IMR-90 (cell line): ENCODE data around the gene UBE2QL1. TPM values are rescaled to one million over a fixed set of nuclear protein-coding genes. Genes with fewer than 3 reads are reported as not detected.

ENCODE experiments used
- ATAC-seq: fragments of 200-7000 bp; cut with Tn5 transposase; 2 replicates; pipeline ENCODE4 v1.9.1; 2020; ENCODE audit warnings: low read depth, mild to moderate bottlenecking, moderate library complexity
- BruUV-seq: library from RNA; stranded (reverse); fragments of 400-500 nt; replicated peaks from 2 replicates; lab custom pipeline; 2021; lab: Mats Ljungman, UMichigan
- CTCF ChIA-PET: fragments of 300-600 bp; formaldehyde crosslinking; extraction: SDS; loops from one replicate; lab custom pipeline; 2021; ENCODE audit warnings: antibody characterized with exemption; lab: Yijun Ruan, JAX
- POLR2A ChIA-PET: fragments of 300-600 bp; sonication (Branson Sonifier 250); formaldehyde crosslinking; loops from one replicate; lab custom pipeline; 2022; ENCODE audit warnings: antibody characterized with exemption; ENCODE audit not compliant: unreplicated experiment; lab: Charles Lee
- DNase-seq: peaks from one replicate; pipeline ENCODE4 v3.0.0; 2013
- H2AFZ ChIP-seq: replicated peaks from 2 replicates; pipeline ENCODE3; 2013; ENCODE audit warnings: low read length, mild to moderate bottlenecking; ENCODE audit not compliant: poor library complexity
- H2AK5ac ChIP-seq: 2 replicates; pipeline ENCODE4 v1.6.1; 2013; ENCODE audit warnings: low read depth, low read length, inconsistent platforms
- H2AK9ac ChIP-seq: replicated peaks from 2 replicates; pipeline ENCODE3; 2013; ENCODE audit warnings: mild to moderate bottlenecking, low read depth, low read length, moderate library complexity; ENCODE audit not compliant: poor library complexity
- H2BK120ac ChIP-seq: 2 replicates; pipeline ENCODE4 v1.6.1; 2013; ENCODE audit warnings: low read depth, low read length, inconsistent platforms
- H2BK15ac ChIP-seq: 3 replicates; pipeline ENCODE4 v1.6.1; 2013; ENCODE audit warnings: low read depth, low read length, inconsistent platforms
- H2BK20ac ChIP-seq: 2 replicates; pipeline ENCODE4 v1.6.1; 2013; ENCODE audit warnings: low read depth, mild to moderate bottlenecking, inconsistent platforms, low read length, moderate library complexity
- H2BK5ac ChIP-seq: 2 replicates; pipeline ENCODE4 v1.6.1; 2013; ENCODE audit warnings: mild to moderate bottlenecking, low read depth, low read length, inconsistent platforms; ENCODE audit not compliant: poor library complexity, severe bottlenecking
- H3K14ac ChIP-seq: replicated peaks from 2 replicates; pipeline ENCODE4 v1.6.1; 2013; ENCODE audit warnings: low read depth, low read length, inconsistent platforms
- H3K18ac ChIP-seq: 2 replicates; pipeline ENCODE4 v1.6.1; 2013; ENCODE audit warnings: low read depth, low read length, control low read depth
- H3K23ac ChIP-seq: 2 replicates; pipeline ENCODE4 v1.6.1; 2013; ENCODE audit warnings: low read depth, low read length, inconsistent platforms
- H3K27ac ChIP-seq: 2 replicates; pipeline ENCODE4 v1.5.1; 2013; ENCODE audit warnings: mild to moderate bottlenecking, control low read depth, low read length; ENCODE audit not compliant: insufficient read depth
- H3K27me3 ChIP-seq: 2 replicates; pipeline ENCODE4 v1.6.1; 2013; ENCODE audit warnings: low read length; ENCODE audit not compliant: control insufficient read depth, insufficient read depth
- H3K36me3 ChIP-seq: 2 replicates; pipeline ENCODE4 v1.6.1; 2013; ENCODE audit warnings: low read length, mixed read lengths; ENCODE audit not compliant: control insufficient read depth, insufficient read depth
- H3K4ac ChIP-seq: 2 replicates; pipeline ENCODE4 v1.6.1; 2013; ENCODE audit warnings: low read depth, low read length, inconsistent platforms
- H3K4me1 ChIP-seq: 2 replicates; pipeline ENCODE4 v1.6.1; 2013; ENCODE audit warnings: low read length, mixed read lengths; ENCODE audit not compliant: control insufficient read depth, insufficient read depth
- H3K4me2 ChIP-seq: 2 replicates; pipeline ENCODE4 v1.6.1; 2013; ENCODE audit warnings: low read depth, mild to moderate bottlenecking, control low read depth, low read length, moderate library complexity
- H3K4me3 ChIP-seq: 2 replicates; pipeline ENCODE4 v1.5.1; 2013; ENCODE audit warnings: low read depth, mild to moderate bottlenecking, control low read depth, low read length, moderate library complexity; ENCODE audit not compliant: insufficient read depth
- H3K56ac ChIP-seq: 2 replicates; pipeline ENCODE4 v1.6.1; 2013; ENCODE audit warnings: low read length, inconsistent platforms; ENCODE audit not compliant: insufficient read depth; ENCODE audit errors: extremely low read depth
- H3K79me1 ChIP-seq, 2 experiments: 2 replicates each; pipeline ENCODE4 v1.6.1; 2013; ENCODE audit warnings: low read length in 2 of 2, inconsistent platforms in 1 of 2, low read depth in 1 of 2
- H3K9ac ChIP-seq: 2 replicates; pipeline ENCODE4 v1.6.1; 2013; ENCODE audit warnings: low read depth, low read length, control low read depth
- H3K9me1 ChIP-seq: 2 replicates; pipeline ENCODE4 v1.6.1; 2013; ENCODE audit warnings: low read length, inconsistent platforms; ENCODE audit not compliant: insufficient read depth
- H3K9me3 ChIP-seq: 2 replicates; pipeline ENCODE4 v1.6.1; 2013; ENCODE audit warnings: low read length; ENCODE audit not compliant: control insufficient read depth, insufficient read depth
- H4K20me1 ChIP-seq: 2 replicates; pipeline ENCODE4 v1.6.1; 2013; ENCODE audit warnings: low read length, inconsistent platforms; ENCODE audit not compliant: insufficient read depth
- H4K5ac ChIP-seq: 2 replicates; pipeline ENCODE4 v1.6.1; 2013; ENCODE audit warnings: mild to moderate bottlenecking, low read depth, low read length, control low read depth
- H4K8ac ChIP-seq, 2 experiments: 2 replicates each; pipeline ENCODE4 v1.6.1; 2013; ENCODE audit warnings: low read depth in 2 of 2, low read length in 2 of 2, control low read depth in 1 of 2, inconsistent platforms in 1 of 2
- H4K91ac ChIP-seq: 2 replicates; pipeline ENCODE4 v1.6.1; 2013; ENCODE audit warnings: low read depth, low read length, inconsistent platforms; ENCODE audit not compliant: insufficient read depth
- CHD1 ChIP-seq: IDR thresholded peaks from 2 replicates; pipeline ENCODE4 v1.6.1; 2012; ENCODE audit warnings: low read depth, low read length, improper control_type of control experiment
- FOS ChIP-seq: fragments of 150-350 bp; IDR thresholded peaks from 2 replicates; pipeline ENCODE4 v1.6.1; 2016; ENCODE audit warnings: low read depth, low read length
- MAZ ChIP-seq: IDR thresholded peaks from 2 replicates; pipeline ENCODE4 v1.6.1; 2012; ENCODE audit warnings: low read depth, mild to moderate bottlenecking, low read length, improper control_type of control experiment, moderate library complexity, borderline replicate concordance
- RAD21 ChIP-seq: IDR thresholded peaks from 2 replicates; pipeline ENCODE4 v1.6.1; 2012; ENCODE audit warnings: low read length, improper control_type of control experiment
- RFX5 ChIP-seq: IDR thresholded peaks from 2 replicates; pipeline ENCODE4 v1.8.0; 2012; ENCODE audit warnings: low read depth, mild to moderate bottlenecking, low read length, moderate library complexity
- WGBS, 2 experiments: methylation state at CpG; one replicate each; pipeline versions ENCODE4 v1.1.5 to v1.1.7; 2013; ENCODE audit warnings: missing lambda C conversion rate in 2 of 2; ENCODE audit not compliant: insufficient read length in 1 of 2; ENCODE audit errors: extremely low coverage in 2 of 2; 5-methylcytosine and 5-hydroxymethylcytosine counted together
- dilution Hi-C: fragments of 300-500 bp; cut with HindIII; formaldehyde crosslinking; loops from one replicate; pipeline ENCODE4 v1.14.3; 2018; ENCODE audit warnings: low sequenced_read_pairs; ENCODE audit not compliant: unreplicated experiment
- in situ Hi-C: fragments of 300-500 bp; cut with MboI; formaldehyde crosslinking; loops from 3 replicates; pipeline ENCODE4 v1.14.3; 2019; ENCODE audit warnings: low sequenced_read_pairs, inconsistent platforms, mixed read lengths
- intact Hi-C: fragments of 100-400 bp; cut with micrococcal nuclease; formaldehyde crosslinking; loops from 2 replicates; pipeline ENCODE4 v1.10.0; 2022
- polyA plus RNA-seq, 3 experiments: library from polyadenylated mRNA; depleted of rRNA; stranded (reverse); fragments of >200 nt; gene quantifications; 2 replicates each; pipeline ENCODE4 v1.2.3, GENCODE V29; 2012; ENCODE audit warnings: low replicate concordance in 1 of 3
- total RNA-seq: library from RNA; depleted of rRNA; stranded (reverse); fragments of >200 nt; gene quantifications from 2 replicates; pipeline ENCODE4 v1.2.3, GENCODE V29; 2012

The UBE2QL1 gene
- total and polyA plus RNA-seq, 2 of the 4 experiments (the other 2 are of a cell fraction), result not detected

DNA sequence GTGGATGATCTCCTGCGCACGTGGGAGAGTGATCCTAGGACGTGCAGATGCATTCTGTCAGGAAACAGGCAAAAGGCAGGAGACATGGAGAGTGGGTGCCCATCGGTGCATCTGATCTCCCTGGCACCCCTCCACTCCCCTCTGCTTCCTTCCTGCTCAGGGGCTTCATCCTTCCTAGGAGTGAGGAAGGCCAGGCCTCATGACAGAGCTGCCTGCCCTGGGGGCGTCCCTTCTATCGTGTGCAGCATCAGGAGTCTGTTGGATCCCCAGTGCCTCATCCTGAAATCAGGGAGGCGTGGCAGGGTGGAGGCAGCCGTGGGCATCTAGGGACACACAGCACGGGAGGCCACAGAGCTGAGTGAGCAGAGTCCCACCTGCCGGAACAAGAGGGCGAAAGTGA, 30.1 kb downstream of the UBE2QL1 start:
- Histone ChIP-seq H2AK9ac (no peak overlapping the region), H3K56ac (no peak overlapping the region), H3K9me3 (no peaks in the 10 kb centered on the region), H2BK120ac (no peak overlapping the region), H3K4me2 (no peak overlapping the region), H3K9ac (no peak overlapping the region), H2AFZ (no peak overlapping the region), H3K4ac (no peak overlapping the region), H4K8ac (no peak overlapping the region), H3K23ac (no peak overlapping the region), H4K20me1 (no peaks in the 10 kb centered on the region), H2BK20ac (no peak overlapping the region), H3K27me3 (peaks cover 1% of the 10 kb centered on the region; the same call in 1 of the 2 replicates), H3K14ac (no peak overlapping the region), H4K91ac (no peak overlapping the region), H3K9me1 (no peaks in the 10 kb centered on the region), H3K4me1 (no peaks in the 10 kb centered on the region), H2BK15ac (no peak overlapping the region), H4K5ac (no peak overlapping the region), H3K27ac (no peak overlapping the region), H3K18ac (no peak overlapping the region), H2BK5ac (no peak overlapping the region), H3K36me3 (no peaks in the 10 kb centered on the region), H3K79me1 (no peaks in the 10 kb centered on the region), H2AK5ac (no peak overlapping the region), H3K4me3 (no peak overlapping the region)
- dilution Hi-C loops (no loop called here), intact Hi-C loops (no loop called here), in situ Hi-C loops (no loop called here)
- no peak for TF ChIP-seq RAD21
- TF ChIP-seq CHD1, result no peak
- TF ChIP-seq MAZ, result no peak
- no peak for TF ChIP-seq FOS
- no peak for TF ChIP-seq RFX5
- ChIA-PET CTCF (no interaction called here), POLR2A (no interaction called here)
- no TSS peak for BruUV-seq
- ATAC-seq, result no peak
- no peak for DNase-seq
- 51% methylated on average over 4 of the region's 11 CpGs; no CpG with 5 or more reads in 1 of the 2 experiments for WGBS, 2 experiments
